GM12875 (cell line): ENCODE measurements around the gene SFTPD.

Experiments
- H3K4me3 ChIP-seq: one replicate; pipeline ENCODE4 v1.5.1; 2011; ENCODE audit warnings: low read depth, low read length, control low read depth
- CTCF ChIP-seq: IDR thresholded peaks from 2 replicates; pipeline ENCODE4 v1.5.1; 2011; ENCODE audit warnings: low read depth, mild to moderate bottlenecking, control low read depth, inconsistent platforms, low read length, moderate library complexity, borderline replicate concordance; ENCODE audit not compliant: insufficient read depth

The SFTPD gene

GRCh38 chr10:79932307-79932706 lies 16.6 kb downstream of the SFTPD start:
- H3K4me3 ChIP-seq: no peak overlapping the region
- TF ChIP-seq CTCF: no peak

GRCh38 chr10:79930751-79931150 lies 18.2 kb downstream of the SFTPD start:
- TF ChIP-seq CTCF: no peak
- H3K4me3 ChIP-seq: no peak overlapping the region

GRCh38 chr10:79930267-79930666 lies 18.6 kb downstream of the SFTPD start:
- no peak for TF ChIP-seq CTCF
- H3K4me3 ChIP-seq: no peak overlapping the region

DNA sequence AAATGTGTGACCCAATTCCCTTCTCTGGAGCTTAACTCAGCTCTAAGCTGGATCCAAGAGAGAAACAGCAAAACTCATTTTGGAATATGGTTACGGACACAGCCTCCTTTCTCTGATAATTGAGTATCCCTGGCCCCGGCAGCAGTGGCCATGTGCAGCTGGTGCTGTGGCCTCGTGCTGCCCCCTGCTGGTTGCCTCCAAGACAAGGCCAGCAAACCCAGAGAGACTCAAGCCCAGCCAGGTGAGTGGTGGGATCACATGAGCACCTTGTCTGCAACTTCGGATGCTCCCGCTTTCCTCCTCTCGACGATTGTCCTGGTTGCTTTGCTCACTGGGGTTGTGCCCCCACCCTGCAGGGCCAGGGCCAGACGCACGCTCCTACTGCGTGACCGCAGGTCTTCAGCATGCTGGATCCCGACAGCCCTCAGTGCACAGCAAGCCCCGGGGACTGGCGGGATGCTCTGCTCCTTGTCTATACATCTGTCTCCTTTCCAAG lies 19.4 kb downstream of the SFTPD start:
- no peak overlapping the region for H3K4me3 ChIP-seq
- TF ChIP-seq CTCF: peak; percentile 90

GRCh38 chr10:79928028-79928583 lies 20.8 kb downstream of the SFTPD start:
- no peak for TF ChIP-seq CTCF
- no peak overlapping the region for H3K4me3 ChIP-seq

GRCh38 chr10:79927111-79927828 lies 21.6 kb downstream of the SFTPD start:
- H3K4me3 ChIP-seq: no peak overlapping the region
- no peak for TF ChIP-seq CTCF

DNA sequence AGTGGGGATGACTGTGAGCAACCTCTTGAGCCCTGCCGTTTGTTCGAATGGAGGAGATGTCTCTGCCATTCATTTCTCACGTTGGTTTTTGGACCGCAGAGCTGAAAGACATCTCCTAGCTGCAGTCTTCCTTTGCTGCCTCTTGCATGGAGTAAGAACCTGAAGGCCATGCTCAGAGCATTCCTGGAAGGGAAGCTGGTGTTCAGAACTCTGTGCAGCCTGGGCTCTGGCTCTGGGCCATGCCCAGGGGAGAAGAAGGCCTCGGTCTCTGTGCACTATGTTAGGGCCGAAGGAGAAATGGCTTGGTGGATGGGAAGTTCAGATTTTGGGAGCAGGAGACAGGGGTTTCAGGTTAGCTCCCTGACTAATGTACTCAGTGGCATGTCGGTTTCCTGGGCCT lies 22.9 kb downstream of the SFTPD start:
- TF ChIP-seq CTCF: no peak
- no peak overlapping the region for H3K4me3 ChIP-seq
